GM23338 (cell line): Measurements from ENCODE around the gene DHX34. TPM values are rescaled to one million over a fixed set of nuclear protein-coding genes. Genes with fewer than 3 reads are reported as not detected.

Source experiments
- ATAC-seq: fragments of 200-7000 bp; cut with Tn5 transposase; 3 replicates; pipeline ENCODE4 v1.9.1; 2020
- DNase-seq: peaks from one replicate; pipeline ENCODE4 v3.0.0-alpha.2; 2015; ENCODE audit warnings: low spot score
- H2AFZ ChIP-seq: fragments of 200-600 bp; sonication (generic); 2 replicates; pipeline ENCODE4 v1.8.0; 2016; ENCODE audit warnings: antibody characterized with exemption, mild to moderate bottlenecking, moderate library complexity
- H3F3A ChIP-seq: fragments of 200-600 bp; sonication (generic); replicated peaks from 2 replicates; pipeline ENCODE4 v1.8.0; 2017; ENCODE audit warnings: antibody characterized with exemption, mixed run types, low read depth
- H3K27ac ChIP-seq: fragments of 200-600 bp; sonication (generic); 2 replicates; pipeline ENCODE4 v1.6.1; 2016; ENCODE audit warnings: low read depth
- H3K27me3 ChIP-seq: fragments of 200-600 bp; sonication (generic); 2 replicates; pipeline ENCODE4 v1.8.0; 2016; ENCODE audit warnings: mild to moderate bottlenecking, mixed run types, moderate library complexity; ENCODE audit not compliant: insufficient read depth
- H3K36me3 ChIP-seq: fragments of 200-600 bp; sonication (generic); 2 replicates; pipeline ENCODE4 v1.8.0; 2016; ENCODE audit warnings: mild to moderate bottlenecking; ENCODE audit not compliant: insufficient read depth
- H3K4me1 ChIP-seq: fragments of 200-600 bp; sonication (generic); 2 replicates; pipeline ENCODE4 v1.8.0; 2016; ENCODE audit warnings: mild to moderate bottlenecking, moderate library complexity; ENCODE audit not compliant: insufficient read depth
- H3K4me2 ChIP-seq: fragments of 200-600 bp; sonication (generic); 2 replicates; pipeline ENCODE4 v1.7.1; 2017; ENCODE audit warnings: mixed run types
- H3K4me3 ChIP-seq: fragments of 200-600 bp; sonication (generic); 2 replicates; pipeline ENCODE4 v1.6.1; 2016; ENCODE audit warnings: mixed run types
- H3K79me2 ChIP-seq: fragments of 200-600 bp; sonication (generic); replicated peaks from 2 replicates; pipeline ENCODE4 v1.8.0; 2017; ENCODE audit warnings: mild to moderate bottlenecking; ENCODE audit not compliant: insufficient read depth
- H3K9me2 ChIP-seq: fragments of 200-600 bp; sonication (generic); 2 replicates; pipeline ENCODE4 v1.8.0; 2017; ENCODE audit not compliant: insufficient read depth
- H4K20me1 ChIP-seq: fragments of 200-600 bp; sonication (generic); replicated peaks from 2 replicates; pipeline ENCODE4 v1.8.0; 2017; ENCODE audit warnings: mild to moderate bottlenecking; ENCODE audit not compliant: insufficient read depth
- H3K27ac Mint-ChIP-seq: 2 replicates; pipeline ENCODE4 v1.8.0; 2020; ENCODE audit warnings: inconsistent platforms, mild to moderate bottlenecking, moderate library complexity, mixed read lengths
- H3K27me3 Mint-ChIP-seq: 3 replicates; pipeline ENCODE4 v1.8.0; 2022; ENCODE audit warnings: low read depth, mild to moderate bottlenecking, moderate library complexity, mixed read lengths, inconsistent platforms; ENCODE audit not compliant: insufficient read depth, poor library complexity
- H3K36me3 Mint-ChIP-seq: 3 replicates; pipeline ENCODE4 v1.8.0; 2021; ENCODE audit warnings: low read depth, mild to moderate bottlenecking, inconsistent platforms, moderate library complexity, mixed read lengths
- H3K4me1 Mint-ChIP-seq: 3 replicates; pipeline ENCODE4 v1.8.0; 2020; ENCODE audit warnings: mild to moderate bottlenecking, inconsistent platforms, mixed read lengths
- H3K4me3 Mint-ChIP-seq: 3 replicates; pipeline ENCODE4 v1.8.0; 2021; ENCODE audit warnings: moderate library complexity, mild to moderate bottlenecking, inconsistent platforms, mixed read lengths
- H3K9me3 Mint-ChIP-seq: 3 replicates; pipeline ENCODE4 v1.8.0; 2020; ENCODE audit warnings: moderate library complexity, mild to moderate bottlenecking, inconsistent platforms, mixed read lengths
- CREB1 ChIP-seq: fragments of 250-450 bp; sonication (Bioruptor Pico); IDR thresholded peaks from 2 replicates; pipeline ENCODE4 v1.5.0; 2020; ENCODE audit warnings: low read depth, mild to moderate bottlenecking, moderate library complexity
- CTCF ChIP-seq, 2 experiments: fragments of 200-600 bp in 1 of 2; sonication (generic) in 1 of 2; conservative IDR thresholded peaks; 2 replicates each; pipeline versions ENCODE4 v1.5.1 to v1.6.1; 2016 to 2017; ENCODE audit warnings: antibody characterized with exemption in 2 of 2, low read depth in 2 of 2, mild to moderate bottlenecking in 2 of 2, moderate library complexity in 1 of 2
- EZH2 ChIP-seq: fragments of 200-600 bp; sonication (generic); IDR thresholded peaks from one replicate; pipeline ENCODE4 v1.8.0; 2017; ENCODE audit warnings: antibody characterized with exemption, mild to moderate bottlenecking, low read depth; ENCODE audit not compliant: unreplicated experiment
- EZH2phosphoT487 ChIP-seq: fragments of 200-600 bp; sonication (generic); IDR thresholded peaks from one replicate; pipeline ENCODE4 v1.8.1; 2018; ENCODE audit warnings: antibody characterized with exemption; ENCODE audit not compliant: unreplicated experiment
- JUNB ChIP-seq: IDR thresholded peaks from one replicate; pipeline ENCODE4 v1.6.1; 2016; ENCODE audit warnings: antibody characterized with exemption; ENCODE audit not compliant: unreplicated experiment
- NANOG ChIP-seq: IDR thresholded peaks from 2 replicates; pipeline ENCODE4 v1.6.1; 2016; ENCODE audit warnings: antibody characterized with exemption, borderline replicate concordance
- POLR2AphosphoS5 ChIP-seq: IDR thresholded peaks from 2 replicates; pipeline ENCODE4 v1.6.1; 2016; ENCODE audit warnings: antibody characterized with exemption, low read depth
- REST ChIP-seq: IDR thresholded peaks from one replicate; pipeline ENCODE4 v1.6.1; 2018; ENCODE audit warnings: antibody characterized with exemption; ENCODE audit not compliant: unreplicated experiment
- STAT1 ChIP-seq: IDR thresholded peaks from one replicate; pipeline ENCODE4 v1.6.1; 2016; ENCODE audit warnings: antibody characterized with exemption; ENCODE audit not compliant: unreplicated experiment
- ZNF114 ChIP-seq: fragments of 250-450 bp; sonication (Bioruptor Pico); IDR thresholded peaks from 2 replicates; pipeline ENCODE4 v1.5.0; 2020; ENCODE audit warnings: mild to moderate bottlenecking, moderate library complexity
- ZNF331 ChIP-seq: fragments of 250-450 bp; sonication (Bioruptor Pico); IDR thresholded peaks from 2 replicates; pipeline ENCODE4 v1.5.0; 2020; ENCODE audit warnings: low read depth, mild to moderate bottlenecking, moderate library complexity
- ZNF462 ChIP-seq: fragments of 250-450 bp; sonication (Bioruptor Pico); IDR thresholded peaks from 2 replicates; pipeline ENCODE4 v1.5.0; 2020; ENCODE audit warnings: mild to moderate bottlenecking, moderate library complexity
- polyA plus RNA-seq: library from polyadenylated mRNA; unstranded; fragments of >200 nt; fragmentation: Nextera tagmentation; extraction: Ambion mirVana; gene quantifications from 2 replicates; pipeline ENCODE4 v1.2.1, GENCODE V29; 2016
- total RNA-seq: library from RNA; depleted of rRNA; stranded (reverse); fragments of >200 nt; shearing (Covaris generic); gene quantifications from 2 replicates; pipeline ENCODE4 v1.2.3, GENCODE V29; 2014
- TF ChIP-seq, protein P1 (sequence below): IDR thresholded peaks from 2 replicates; pipeline ENCODE4 v1.6.1; 2016; ENCODE audit warnings: antibody characterized with exemption

Gene DHX34
- total and polyA plus RNA-seq, 2 experiments from 2014 or later = 16.3 to 50.1 TPM

DNA sequence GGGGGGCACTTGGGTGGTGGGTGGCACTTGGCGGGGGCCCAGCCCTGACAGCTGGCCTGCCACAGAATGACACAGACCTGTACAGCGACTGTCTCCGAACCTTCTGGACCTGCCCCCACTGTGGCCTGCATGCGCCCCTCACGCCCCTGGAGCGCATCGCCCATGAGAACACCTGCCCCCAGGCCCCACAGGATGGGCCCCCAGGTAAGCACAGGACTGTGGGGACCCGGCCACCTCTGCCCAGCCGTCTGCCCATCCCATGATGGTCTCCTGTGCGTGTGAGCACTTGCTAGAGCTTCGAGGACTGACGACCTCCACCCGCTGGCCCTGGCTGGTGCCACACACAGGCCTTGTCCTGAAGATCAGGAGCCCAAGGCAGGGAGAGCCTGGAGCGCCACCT lies 32.0 kb downstream of the DHX34 start:
- H3K79me2 ChIP-seq = no peaks in the 10 kb centered on the region
- peaks cover 2% of the 10 kb centered on the region; the same call in 1 of the 3 replicates for H3K9me3 Mint-ChIP-seq
- no peaks in the 10 kb centered on the region for H3K9me2 ChIP-seq
- no peak overlapping the region for H3K27ac ChIP-seq
- TF ChIP-seq ZNF462 (no peak), CREB1 (no peak), CTCF (conservative IDR thresholded peaks at IDR 0.05; ENCODE audit: low read depth in 2 of 2) (no peak), NANOG (no peak), REST (no peak), POLR2AphosphoS5 (no peak), JUNB (no peak), STAT1 (no peak), ZNF114 (no peak), EZH2 (no peak), ZNF331 (no peak), EZH2phosphoT487 (no peak)
- TF ChIP-seq, protein P1, sequence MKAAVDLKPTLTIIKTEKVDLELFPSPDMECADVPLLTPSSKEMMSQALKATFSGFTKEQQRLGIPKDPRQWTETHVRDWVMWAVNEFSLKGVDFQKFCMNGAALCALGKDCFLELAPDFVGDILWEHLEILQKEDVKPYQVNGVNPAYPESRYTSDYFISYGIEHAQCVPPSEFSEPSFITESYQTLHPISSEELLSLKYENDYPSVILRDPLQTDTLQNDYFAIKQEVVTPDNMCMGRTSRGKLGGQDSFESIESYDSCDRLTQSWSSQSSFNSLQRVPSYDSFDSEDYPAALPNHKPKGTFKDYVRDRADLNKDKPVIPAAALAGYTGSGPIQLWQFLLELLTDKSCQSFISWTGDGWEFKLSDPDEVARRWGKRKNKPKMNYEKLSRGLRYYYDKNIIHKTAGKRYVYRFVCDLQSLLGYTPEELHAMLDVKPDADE = no peak
- no peak overlapping the region for H3K4me3 Mint-ChIP-seq
- no peaks in the 10 kb centered on the region for H3K27me3 ChIP-seq
- H3K4me3 ChIP-seq = no peak overlapping the region
- peaks cover 43% of the 10 kb centered on the region for H3K36me3 Mint-ChIP-seq
- H3K27ac Mint-ChIP-seq = no peak overlapping the region
- no peaks in the 10 kb centered on the region for H3K4me1 ChIP-seq
- ATAC-seq (no peak), DNase-seq (no peak)
- no peak overlapping the region for H2AFZ ChIP-seq
- no peak overlapping the region for H3K4me2 ChIP-seq
- peaks cover 6% of the 10 kb centered on the region; the same call in 1 of the 2 replicates for H3F3A ChIP-seq
- no peaks in the 10 kb centered on the region; the same call in 1 of the 2 replicates for H4K20me1 ChIP-seq
- 0 out of 2 replicates have a peak, but pooled peaks cover 4% of the 10 kb centered on the region for H3K36me3 ChIP-seq
- peaks cover 5% of the 10 kb centered on the region for H3K4me1 Mint-ChIP-seq
- peaks cover 14% of the 10 kb centered on the region for H3K27me3 Mint-ChIP-seq
